ENCODE data around the gene ZNF526.

GRCh38 chr19:42269478-42270345, 49.6 kb downstream of the ZNF526 start:
- no peak for TF ChIP-seq CTCF (IDR thresholded peaks at IDR 0.05)
- TF ChIP-seq EZH2 (IDR thresholded peaks at IDR 0.05; ENCODE audit: borderline replicate concordance, insufficient read depth, low read depth, low read length, poor library complexity, severe bottlenecking), result no peak

Measured in B cell (primary cell).